HG03025 (cell line): ENCODE measurements around the gene TXNRD2.
"Not testable (repeated sequence)": the region's sequence is repeated elsewhere in the genome, so short reads cannot be mapped to it uniquely, and the experiment has no call there.

Experiments
- ATAC-seq: cut with Tn5 transposase; IDR thresholded peaks from one replicate; pipeline ENCODE4 v1.9.1; 2021; ENCODE audit warnings: mild to moderate bottlenecking, moderate library complexity; ENCODE audit not compliant: unreplicated experiment, low FRiP score

Gene TXNRD2

GRCh38 chr22:19910180-19910744, 31.4 kb downstream of the TXNRD2 start:
- ATAC-seq, result no peak

- ATAC-seq, result no peak
Observed at GRCh38 chr22:19909350-19910179, 32.1 kb downstream of the TXNRD2 start.

DNA sequence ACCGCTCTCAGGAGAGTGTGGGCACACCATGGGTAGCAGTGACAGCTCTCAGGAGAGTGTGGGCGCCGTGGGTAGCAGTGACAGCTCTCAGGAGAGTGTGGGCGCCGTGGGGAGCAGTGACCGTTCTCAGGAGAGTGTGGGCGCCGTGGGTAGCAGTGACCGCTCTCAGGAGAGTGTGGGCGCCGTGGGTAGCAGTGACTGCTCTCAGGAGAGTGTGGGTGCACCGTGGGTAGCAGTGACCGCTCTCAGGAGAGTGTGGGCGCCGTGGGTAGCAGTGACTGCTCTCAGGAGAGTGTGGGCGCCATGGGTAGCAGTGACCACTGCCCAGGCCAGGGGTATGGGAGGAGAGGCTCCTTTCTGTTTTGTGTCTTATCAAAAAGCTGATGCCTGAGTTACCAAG, 33.7 kb downstream of the TXNRD2 start:
- ATAC-seq, result not testable (repeated sequence)

GRCh38 chr22:19906864-19907263, 34.8 kb downstream of the TXNRD2 start:
- ATAC-seq, result not testable (repeated sequence)

- ATAC-seq, result no peak
Observed at GRCh38 chr22:19905347-19906276, 36.0 kb downstream of the TXNRD2 start.

- ATAC-seq, result no peak
Observed at GRCh38 chr22:19904935-19905334, 36.7 kb downstream of the TXNRD2 start.

GRCh38 chr22:19904174-19904856, 37.3 kb downstream of the TXNRD2 start:
- ATAC-seq, result no peak

GRCh38 chr22:19903513-19903912, 38.1 kb downstream of the TXNRD2 start:
- no peak for ATAC-seq

DNA sequence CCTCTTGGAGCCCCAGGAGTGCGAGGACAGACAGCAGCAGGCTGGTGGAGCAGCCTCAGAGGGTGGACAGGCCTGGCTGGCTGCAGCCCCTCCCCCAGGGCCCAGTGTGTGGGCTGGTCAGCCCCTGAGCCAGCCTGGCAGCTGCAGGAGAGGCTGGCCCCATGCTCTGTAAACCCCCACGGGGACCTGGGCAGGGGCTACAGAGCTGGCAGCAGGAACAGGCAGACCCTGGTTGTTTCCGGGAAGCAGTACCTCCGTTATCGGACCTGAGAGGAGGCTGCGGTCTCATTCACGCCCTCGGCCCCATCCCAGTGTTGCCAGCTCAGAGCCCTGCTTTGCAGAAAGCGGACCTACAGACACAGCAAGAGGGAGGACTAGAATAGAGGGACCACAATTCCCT, 38.6 kb downstream of the TXNRD2 start:
- no peak for ATAC-seq

- no peak for ATAC-seq
Observed at GRCh38 chr22:19902245-19902715, 39.3 kb downstream of the TXNRD2 start.

DNA sequence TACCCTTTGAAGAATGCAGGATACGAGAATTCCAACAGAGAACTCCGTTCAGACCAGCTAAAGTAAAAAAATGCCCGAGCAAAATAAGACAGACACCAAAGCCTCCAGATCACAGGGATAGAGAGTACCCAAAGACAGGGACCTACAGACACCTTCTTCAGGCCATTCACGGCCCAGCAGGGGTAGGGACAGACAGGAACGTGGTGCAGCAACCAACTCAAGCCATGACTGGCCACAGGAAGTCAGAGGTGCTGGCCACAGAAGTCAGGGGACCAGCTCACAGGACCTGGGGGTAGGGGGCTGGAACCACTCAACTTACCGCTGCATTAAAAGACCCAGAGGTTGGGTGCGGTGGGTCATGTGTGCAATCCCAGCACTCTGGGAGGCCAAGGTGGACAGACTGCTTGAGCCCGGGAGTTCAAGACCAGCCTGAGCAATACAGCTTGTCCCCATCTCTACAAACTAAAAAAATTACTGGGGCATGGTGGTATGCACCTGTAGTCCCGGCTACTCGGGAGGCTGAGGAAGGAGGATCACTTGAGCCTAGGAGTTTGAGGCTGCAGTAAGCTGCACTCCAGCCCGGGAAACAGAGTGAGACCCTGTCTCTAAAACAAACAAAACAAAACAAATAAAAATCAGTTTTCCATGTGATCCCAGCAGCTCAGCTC, 39.9 kb downstream of the TXNRD2 start:
- ATAC-seq, result no peak

DNA sequence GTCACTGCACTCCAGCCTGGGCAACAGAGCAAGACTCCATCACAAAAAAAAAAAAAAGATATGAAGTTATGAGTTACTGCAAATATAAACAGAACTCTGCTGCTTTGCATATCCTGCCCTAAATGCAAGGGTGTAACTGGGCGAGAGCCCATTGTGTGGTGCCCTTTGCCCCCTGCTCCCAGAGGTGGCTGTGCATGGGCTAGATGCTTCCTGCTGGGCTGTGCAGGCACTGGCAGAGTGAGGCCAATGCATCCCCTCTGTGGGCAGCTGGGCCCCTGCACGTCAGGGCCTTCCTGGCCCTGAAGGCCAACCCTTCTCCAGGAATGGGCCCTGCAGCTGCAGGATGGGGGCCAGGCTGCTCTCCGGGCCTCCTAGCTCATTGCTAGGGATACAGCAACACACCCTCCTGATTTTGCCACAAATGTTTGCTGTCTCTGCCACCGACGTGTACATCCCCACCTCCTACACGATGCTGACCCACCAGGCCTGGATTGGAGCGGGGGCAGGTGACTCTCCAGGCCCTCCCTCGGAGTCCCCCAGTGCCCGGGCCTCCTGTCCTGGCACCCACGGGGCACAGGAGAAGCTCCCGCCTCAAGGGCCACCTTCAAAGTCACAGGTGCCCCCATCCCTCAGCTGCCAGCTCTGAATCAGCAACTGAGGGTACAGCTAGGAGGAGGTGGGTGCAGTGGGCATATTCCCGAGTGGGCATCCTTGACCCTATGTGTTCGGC, 40.7 kb downstream of the TXNRD2 start:
- ATAC-seq, result no peak

GRCh38 chr22:19898831-19899567, 42.6 kb downstream of the TXNRD2 start:
- ATAC-seq, result no peak

- no peak for ATAC-seq
Observed at GRCh38 chr22:19898145-19898544, 43.5 kb downstream of the TXNRD2 start.

DNA sequence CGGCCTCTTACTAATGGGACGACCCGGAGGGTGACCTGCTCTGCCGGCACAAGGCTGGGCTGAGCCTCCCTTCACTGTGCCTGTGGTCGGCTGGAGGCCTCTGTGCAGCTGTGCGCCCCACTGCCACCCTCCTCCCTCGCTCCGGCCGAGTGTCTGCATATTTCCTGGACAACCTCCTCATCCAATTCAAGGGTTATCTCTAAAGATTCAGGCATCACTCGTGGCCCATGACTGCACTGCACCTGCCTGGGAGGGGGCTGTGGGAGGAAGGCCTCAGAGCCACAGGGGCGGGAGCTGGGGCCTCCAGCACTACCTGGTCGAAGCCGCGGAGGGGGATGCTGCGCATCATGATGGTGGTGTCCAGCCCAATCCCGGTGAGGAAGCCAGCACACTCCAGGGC, 43.9 kb downstream of the TXNRD2 start:
- ATAC-seq, result no peak

DNA sequence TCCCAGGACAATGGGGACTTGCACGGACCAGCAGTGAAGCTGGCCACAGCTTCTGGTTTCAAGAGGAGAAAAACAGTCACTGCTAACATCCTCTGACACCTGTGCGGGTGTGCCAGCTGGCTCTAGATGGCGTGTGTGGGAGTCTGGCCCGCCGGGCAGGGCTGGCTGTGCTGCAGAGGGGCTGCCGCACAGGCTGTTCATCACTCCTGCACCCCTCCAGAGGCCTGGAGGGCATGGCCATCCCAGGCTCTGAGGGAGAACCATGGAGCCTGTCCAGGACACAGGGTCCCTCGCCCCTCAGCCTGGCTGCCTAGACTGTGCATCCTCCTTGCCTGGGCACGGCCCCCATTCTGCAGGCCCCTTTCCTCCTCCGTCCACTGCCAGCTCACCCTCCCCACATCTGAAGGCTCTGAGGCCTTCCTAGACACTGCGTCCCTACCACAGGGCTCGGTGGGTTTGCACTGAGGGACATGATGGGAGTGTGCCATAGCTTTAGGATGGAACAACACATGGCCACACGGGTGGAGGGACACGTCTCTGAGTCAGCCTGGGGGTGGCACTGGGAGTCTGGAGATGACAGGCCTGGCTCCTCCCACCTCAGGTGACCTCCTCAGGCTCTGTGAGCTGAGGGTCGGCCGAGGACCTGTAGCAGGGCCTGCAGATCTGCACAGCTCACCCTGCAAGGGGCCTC, 44.8 kb downstream of the TXNRD2 start:
- ATAC-seq, result no peak

GRCh38 chr22:19895160-19895849, 46.3 kb downstream of the TXNRD2 start:
- no peak for ATAC-seq
